GM23338 (cell line): ENCODE data around the gene BTBD1. TPM values are rescaled to one million over a fixed set of nuclear protein-coding genes. Genes with fewer than 3 reads are reported as not detected.

Experiments
- ATAC-seq: fragments of 200-7000 bp; cut with Tn5 transposase; 3 replicates; pipeline ENCODE4 v1.9.1; 2020
- DNase-seq: peaks from one replicate; pipeline ENCODE4 v3.0.0-alpha.2; 2015; ENCODE audit warnings: low spot score
- H2AFZ ChIP-seq: fragments of 200-600 bp; sonication (generic); 2 replicates; pipeline ENCODE4 v1.8.0; 2016; ENCODE audit warnings: antibody characterized with exemption, mild to moderate bottlenecking, moderate library complexity
- H3F3A ChIP-seq: fragments of 200-600 bp; sonication (generic); replicated peaks from 2 replicates; pipeline ENCODE4 v1.8.0; 2017; ENCODE audit warnings: antibody characterized with exemption, mixed run types, low read depth
- H3K27ac ChIP-seq: fragments of 200-600 bp; sonication (generic); 2 replicates; pipeline ENCODE4 v1.6.1; 2016; ENCODE audit warnings: low read depth
- H3K27me3 ChIP-seq: fragments of 200-600 bp; sonication (generic); 2 replicates; pipeline ENCODE4 v1.8.0; 2016; ENCODE audit warnings: mild to moderate bottlenecking, mixed run types, moderate library complexity; ENCODE audit not compliant: insufficient read depth
- H3K36me3 ChIP-seq: fragments of 200-600 bp; sonication (generic); 2 replicates; pipeline ENCODE4 v1.8.0; 2016; ENCODE audit warnings: mild to moderate bottlenecking; ENCODE audit not compliant: insufficient read depth
- H3K4me1 ChIP-seq: fragments of 200-600 bp; sonication (generic); 2 replicates; pipeline ENCODE4 v1.8.0; 2016; ENCODE audit warnings: mild to moderate bottlenecking, moderate library complexity; ENCODE audit not compliant: insufficient read depth
- H3K4me2 ChIP-seq: fragments of 200-600 bp; sonication (generic); 2 replicates; pipeline ENCODE4 v1.7.1; 2017; ENCODE audit warnings: mixed run types
- H3K4me3 ChIP-seq: fragments of 200-600 bp; sonication (generic); 2 replicates; pipeline ENCODE4 v1.6.1; 2016; ENCODE audit warnings: mixed run types
- H3K79me2 ChIP-seq: fragments of 200-600 bp; sonication (generic); replicated peaks from 2 replicates; pipeline ENCODE4 v1.8.0; 2017; ENCODE audit warnings: mild to moderate bottlenecking; ENCODE audit not compliant: insufficient read depth
- H3K9me2 ChIP-seq: fragments of 200-600 bp; sonication (generic); 2 replicates; pipeline ENCODE4 v1.8.0; 2017; ENCODE audit not compliant: insufficient read depth
- H4K20me1 ChIP-seq: fragments of 200-600 bp; sonication (generic); replicated peaks from 2 replicates; pipeline ENCODE4 v1.8.0; 2017; ENCODE audit warnings: mild to moderate bottlenecking; ENCODE audit not compliant: insufficient read depth
- H3K27ac Mint-ChIP-seq: 2 replicates; pipeline ENCODE4 v1.8.0; 2020; ENCODE audit warnings: inconsistent platforms, mild to moderate bottlenecking, moderate library complexity, mixed read lengths
- H3K27me3 Mint-ChIP-seq: 3 replicates; pipeline ENCODE4 v1.8.0; 2022; ENCODE audit warnings: low read depth, mild to moderate bottlenecking, moderate library complexity, mixed read lengths, inconsistent platforms; ENCODE audit not compliant: insufficient read depth, poor library complexity
- H3K36me3 Mint-ChIP-seq: 3 replicates; pipeline ENCODE4 v1.8.0; 2021; ENCODE audit warnings: low read depth, mild to moderate bottlenecking, inconsistent platforms, moderate library complexity, mixed read lengths
- H3K4me1 Mint-ChIP-seq: 3 replicates; pipeline ENCODE4 v1.8.0; 2020; ENCODE audit warnings: mild to moderate bottlenecking, inconsistent platforms, mixed read lengths
- H3K4me3 Mint-ChIP-seq: 3 replicates; pipeline ENCODE4 v1.8.0; 2021; ENCODE audit warnings: moderate library complexity, mild to moderate bottlenecking, inconsistent platforms, mixed read lengths
- H3K9me3 Mint-ChIP-seq: 3 replicates; pipeline ENCODE4 v1.8.0; 2020; ENCODE audit warnings: moderate library complexity, mild to moderate bottlenecking, inconsistent platforms, mixed read lengths
- CREB1 ChIP-seq: fragments of 250-450 bp; sonication (Bioruptor Pico); IDR thresholded peaks from 2 replicates; pipeline ENCODE4 v1.5.0; 2020; ENCODE audit warnings: low read depth, mild to moderate bottlenecking, moderate library complexity
- CTCF ChIP-seq, 2 experiments: fragments of 200-600 bp in 1 of 2; sonication (generic) in 1 of 2; conservative IDR thresholded peaks; 2 replicates each; pipeline versions ENCODE4 v1.5.1 to v1.6.1; 2016 to 2017; ENCODE audit warnings: antibody characterized with exemption in 2 of 2, low read depth in 2 of 2, mild to moderate bottlenecking in 2 of 2, moderate library complexity in 1 of 2
- ETS1 ChIP-seq: IDR thresholded peaks from 2 replicates; pipeline ENCODE4 v1.6.1; 2016; ENCODE audit warnings: antibody characterized with exemption
- EZH2 ChIP-seq: fragments of 200-600 bp; sonication (generic); IDR thresholded peaks from one replicate; pipeline ENCODE4 v1.8.0; 2017; ENCODE audit warnings: antibody characterized with exemption, mild to moderate bottlenecking, low read depth; ENCODE audit not compliant: unreplicated experiment
- EZH2phosphoT487 ChIP-seq: fragments of 200-600 bp; sonication (generic); IDR thresholded peaks from one replicate; pipeline ENCODE4 v1.8.1; 2018; ENCODE audit warnings: antibody characterized with exemption; ENCODE audit not compliant: unreplicated experiment
- JUNB ChIP-seq: IDR thresholded peaks from one replicate; pipeline ENCODE4 v1.6.1; 2016; ENCODE audit warnings: antibody characterized with exemption; ENCODE audit not compliant: unreplicated experiment
- NANOG ChIP-seq: IDR thresholded peaks from 2 replicates; pipeline ENCODE4 v1.6.1; 2016; ENCODE audit warnings: antibody characterized with exemption, borderline replicate concordance
- POLR2AphosphoS5 ChIP-seq: IDR thresholded peaks from 2 replicates; pipeline ENCODE4 v1.6.1; 2016; ENCODE audit warnings: antibody characterized with exemption, low read depth
- REST ChIP-seq: IDR thresholded peaks from one replicate; pipeline ENCODE4 v1.6.1; 2018; ENCODE audit warnings: antibody characterized with exemption; ENCODE audit not compliant: unreplicated experiment
- STAT1 ChIP-seq: IDR thresholded peaks from one replicate; pipeline ENCODE4 v1.6.1; 2016; ENCODE audit warnings: antibody characterized with exemption; ENCODE audit not compliant: unreplicated experiment
- ZNF114 ChIP-seq: fragments of 250-450 bp; sonication (Bioruptor Pico); IDR thresholded peaks from 2 replicates; pipeline ENCODE4 v1.5.0; 2020; ENCODE audit warnings: mild to moderate bottlenecking, moderate library complexity
- ZNF331 ChIP-seq: fragments of 250-450 bp; sonication (Bioruptor Pico); IDR thresholded peaks from 2 replicates; pipeline ENCODE4 v1.5.0; 2020; ENCODE audit warnings: low read depth, mild to moderate bottlenecking, moderate library complexity
- ZNF462 ChIP-seq: fragments of 250-450 bp; sonication (Bioruptor Pico); IDR thresholded peaks from 2 replicates; pipeline ENCODE4 v1.5.0; 2020; ENCODE audit warnings: mild to moderate bottlenecking, moderate library complexity
- polyA plus RNA-seq: library from polyadenylated mRNA; unstranded; fragments of >200 nt; fragmentation: Nextera tagmentation; extraction: Ambion mirVana; gene quantifications from 2 replicates; pipeline ENCODE4 v1.2.1, GENCODE V29; 2016
- total RNA-seq: library from RNA; depleted of rRNA; stranded (reverse); fragments of >200 nt; shearing (Covaris generic); gene quantifications from 2 replicates; pipeline ENCODE4 v1.2.3, GENCODE V29; 2014

BTBD1 gene
- total and polyA plus RNA-seq, 2 experiments from 2014 or later: 12.6 to 66.1 TPM

- H3K9me3 Mint-ChIP-seq: no peaks in the 10 kb centered on the region
- no peaks in the 10 kb centered on the region for H3K79me2 ChIP-seq
- no peaks in the 10 kb centered on the region for H3F3A ChIP-seq
- H3K4me2 ChIP-seq: no peak overlapping the region
- ATAC-seq (no peak), DNase-seq (no peak)
- peaks cover 39% of the 10 kb centered on the region for H3K27me3 ChIP-seq
- H3K4me1 ChIP-seq: peaks cover 4% of the 10 kb centered on the region; the same call in 1 of the 2 replicates
- no peak overlapping the region for H3K27ac ChIP-seq
- H3K36me3 ChIP-seq: no peaks in the 10 kb centered on the region
- H3K4me1 Mint-ChIP-seq: peaks cover 17% of the 10 kb centered on the region
- no peak for TF ChIP-seq CTCF (conservative IDR thresholded peaks at IDR 0.05; ENCODE audit: low read depth in 2 of 2)
- TF ChIP-seq EZH2phosphoT487: no peak
- no peak for TF ChIP-seq ZNF331 (CRISPR knock-in tag)
- no peak for TF ChIP-seq ETS1
- TF ChIP-seq ZNF114: no peak
- TF ChIP-seq POLR2AphosphoS5: no peak
- TF ChIP-seq REST: no peak
- TF ChIP-seq ZNF462 (CRISPR knock-in tag): no peak
- no peak for TF ChIP-seq NANOG
- no peak for TF ChIP-seq CREB1 (CRISPR knock-in tag)
- TF ChIP-seq EZH2: no peak
- TF ChIP-seq STAT1: no peak
- TF ChIP-seq JUNB: no peak
- no peak overlapping the region for H3K4me3 ChIP-seq
- no peaks in the 10 kb centered on the region for H3K36me3 Mint-ChIP-seq
- H3K9me2 ChIP-seq: no peaks in the 10 kb centered on the region
- no peaks in the 10 kb centered on the region for H4K20me1 ChIP-seq
- peaks cover 30% of the 10 kb centered on the region for H3K27me3 Mint-ChIP-seq
- H3K4me3 Mint-ChIP-seq: no peak overlapping the region
- H3K27ac Mint-ChIP-seq: no peak overlapping the region
- no peak overlapping the region; the same call in 1 of the 2 replicates for H2AFZ ChIP-seq
These were observed 37.1 kb upstream of the BTBD1 start for GRCh38 chr15:83104141-83104540.
